GM12891 (cell line): ENCODE results near the gene LATS2.

Source experiments
- PAX5 ChIP-seq: IDR thresholded peaks from 2 replicates; pipeline ENCODE4 v1.6.1; 2011; ENCODE audit warnings: low read length, moderate library complexity, mild to moderate bottlenecking; ENCODE audit not compliant: insufficient read depth, severe bottlenecking
- POLR2A ChIP-seq: IDR thresholded peaks from 2 replicates; pipeline ENCODE4 v1.6.1; 2011; ENCODE audit warnings: low read depth, low read length, control low read depth
- POLR2AphosphoS5 ChIP-seq: IDR thresholded peaks from 2 replicates; pipeline ENCODE4 v1.6.1; 2011; ENCODE audit warnings: low read depth, low read length, control low read depth
- TAF1 ChIP-seq: IDR thresholded peaks from 2 replicates; pipeline ENCODE4 v1.6.1; 2011; ENCODE audit warnings: low read depth, low read length, control low read depth

- TF ChIP-seq TAF1 (no peak), POLR2A (no peak), POLR2AphosphoS5 (no peak), PAX5 (no peak)
These were observed 39.8 kb upstream of the LATS2 start for GRCh38 chr13:21100994-21101757.
